H9 (cell line): ENCODE measurements around the gene CSNK2B. TPM values are rescaled to one million over a fixed set of nuclear protein-coding genes. Genes with fewer than 3 reads are reported as not detected.
A peak's percentile ranks its signal among the peaks of the same experiment; 100 is the strongest.

Experiments
- DNase-seq: peaks from one replicate; pipeline ENCODE4 v3.0.0-alpha.2; 2017
- H2AFZ ChIP-seq: one replicate; pipeline ENCODE4 v1.6.1; 2013; ENCODE audit warnings: mild to moderate bottlenecking, low read length, control low read depth, moderate library complexity
- H2AK5ac ChIP-seq: 2 replicates; pipeline ENCODE4 v1.6.1; 2013; ENCODE audit warnings: low read length, control low read depth, mixed read lengths; ENCODE audit not compliant: insufficient read length
- H2BK120ac ChIP-seq: one replicate; pipeline ENCODE4 v1.6.1; 2013; ENCODE audit warnings: low read depth, mild to moderate bottlenecking, low read length, control low read depth, inconsistent platforms; ENCODE audit not compliant: poor library complexity, severe bottlenecking
- H2BK12ac ChIP-seq: 2 replicates; pipeline ENCODE4 v1.6.1; 2013; ENCODE audit warnings: low read length, control low read depth, mixed read lengths, low read depth; ENCODE audit not compliant: insufficient read length
- H2BK15ac ChIP-seq: 2 replicates; pipeline ENCODE4 v1.6.1; 2013; ENCODE audit warnings: low read depth, low read length, control low read depth
- H2BK20ac ChIP-seq: one replicate; pipeline ENCODE4 v1.6.1; 2013; ENCODE audit warnings: low read depth, mild to moderate bottlenecking, low read length, control low read depth, inconsistent platforms; ENCODE audit not compliant: poor library complexity, severe bottlenecking
- H2BK5ac ChIP-seq: 2 replicates; pipeline ENCODE4 v1.6.1; 2013; ENCODE audit warnings: low read length, control low read depth, mixed read lengths; ENCODE audit not compliant: insufficient read length
- H3K14ac ChIP-seq: 2 replicates; pipeline ENCODE4 v1.6.1; 2013; ENCODE audit warnings: low read length, control low read depth; ENCODE audit not compliant: insufficient read depth
- H3K18ac ChIP-seq: 2 replicates; pipeline ENCODE4 v1.6.1; 2013; ENCODE audit warnings: low read depth, mild to moderate bottlenecking, mixed read lengths, low read length, control low read depth; ENCODE audit not compliant: insufficient read length
- H3K23ac ChIP-seq: 2 replicates; pipeline ENCODE4 v1.6.1; 2013; ENCODE audit warnings: low read length, control low read depth, mixed read lengths, low read depth; ENCODE audit not compliant: insufficient read length
- H3K23me2 ChIP-seq: 2 replicates; pipeline ENCODE4 v1.6.1; 2013; ENCODE audit warnings: low read depth, mild to moderate bottlenecking, mixed read lengths, low read length, control low read depth; ENCODE audit not compliant: insufficient read length, poor library complexity, severe bottlenecking
- H3K27ac ChIP-seq: 2 replicates; pipeline ENCODE4 v1.5.1; 2013; ENCODE audit warnings: low read length, control low read depth, mixed read lengths, low read depth; ENCODE audit not compliant: insufficient read length
- H3K27me3 ChIP-seq: 2 replicates; pipeline ENCODE4 v1.6.1; 2013; ENCODE audit warnings: low read length, control low read depth, inconsistent platforms; ENCODE audit not compliant: insufficient read depth
- H3K4ac ChIP-seq: 2 replicates; pipeline ENCODE4 v1.6.1; 2013; ENCODE audit warnings: low read depth, mild to moderate bottlenecking, control low read depth, inconsistent platforms, low read length, moderate library complexity
- H3K4me1 ChIP-seq: 2 replicates; pipeline ENCODE4 v1.6.1; 2013; ENCODE audit warnings: low read length, control low read depth, inconsistent platforms; ENCODE audit not compliant: insufficient read depth
- H3K4me2 ChIP-seq: 2 replicates; pipeline ENCODE4 v1.6.1; 2013; ENCODE audit warnings: low read length, control low read depth, mixed read lengths; ENCODE audit not compliant: insufficient read length, insufficient read depth
- H3K56ac ChIP-seq: 2 replicates; pipeline ENCODE4 v1.6.1; 2013; ENCODE audit warnings: low read depth, mild to moderate bottlenecking, mixed read lengths, low read length, control low read depth; ENCODE audit not compliant: insufficient read length
- H3K79me1 ChIP-seq: 2 replicates; pipeline ENCODE4 v1.6.1; 2013; ENCODE audit warnings: low read depth, mild to moderate bottlenecking, moderate library complexity, low read length, control low read depth, inconsistent platforms; ENCODE audit not compliant: insufficient read depth, poor library complexity, severe bottlenecking
- H3K79me2 ChIP-seq: 2 replicates; pipeline ENCODE4 v1.6.1; 2013; ENCODE audit warnings: low read length, control low read depth, inconsistent platforms; ENCODE audit not compliant: insufficient read depth
- H3K9ac ChIP-seq: 2 replicates; pipeline ENCODE4 v1.6.1; 2013; ENCODE audit warnings: low read length, control low read depth, mixed read lengths; ENCODE audit not compliant: insufficient read length; ENCODE audit errors: extremely low read depth
- H3K9me3 ChIP-seq: one replicate; pipeline ENCODE4 v1.6.1; 2013; ENCODE audit warnings: low read depth, low read length, inconsistent platforms; ENCODE audit not compliant: control insufficient read depth
- H3T11ph ChIP-seq: one replicate; pipeline ENCODE4 v1.6.1; 2013; ENCODE audit warnings: mild to moderate bottlenecking, low read length, control low read depth, inconsistent platforms
- H4K20me1 ChIP-seq: one replicate; pipeline ENCODE4 v1.6.1; 2013; ENCODE audit not compliant: control insufficient read depth, insufficient read length, insufficient read depth
- H4K5ac ChIP-seq: 2 replicates; pipeline ENCODE4 v1.6.1; 2013; ENCODE audit warnings: low read depth, mild to moderate bottlenecking, mixed read lengths, low read length, control low read depth; ENCODE audit not compliant: insufficient read length
- H4K8ac ChIP-seq: replicated peaks from 2 replicates; pipeline ENCODE4 v1.6.1; 2013; ENCODE audit warnings: low read length, control low read depth, mixed read lengths, low read depth; ENCODE audit not compliant: insufficient read length
- H4K91ac ChIP-seq: 2 replicates; pipeline ENCODE4 v1.6.1; 2013; ENCODE audit warnings: low read depth, mild to moderate bottlenecking, moderate library complexity, mixed read lengths, low read length, control low read depth; ENCODE audit not compliant: insufficient read length
- H3K27ac Mint-ChIP-seq, 3 experiments: 2 replicates in 2 of 3; 3 replicates in 1 of 3; pipeline ENCODE4 v1.8.0; 2020 to 2021; ENCODE audit warnings: mixed read lengths in 3 of 3, mild to moderate bottlenecking in 1 of 3, moderate library complexity in 1 of 3
- H3K27me3 Mint-ChIP-seq: 2 replicates; pipeline ENCODE4 v1.8.0; 2021; ENCODE audit warnings: low read depth, mild to moderate bottlenecking, moderate library complexity, mixed read lengths
- H3K36me3 Mint-ChIP-seq, 3 experiments: 2 replicates in 2 of 3; 3 replicates in 1 of 3; pipeline ENCODE4 v1.8.0; 2020 to 2021; ENCODE audit warnings: low read depth in 3 of 3, mixed read lengths in 3 of 3; ENCODE audit not compliant: insufficient read depth in 1 of 3
- H3K4me1 Mint-ChIP-seq, 2 experiments: 2 replicates each; pipeline ENCODE4 v1.8.0; 2020; ENCODE audit warnings: mixed read lengths in 2 of 2
- H3K4me3 Mint-ChIP-seq, 2 experiments: 2 replicates in 1 of 2; 3 replicates in 1 of 2; pipeline ENCODE4 v1.8.0; 2020 to 2021; ENCODE audit warnings: mild to moderate bottlenecking in 2 of 2, mixed read lengths in 2 of 2, moderate library complexity in 1 of 2
- H3K9me3 Mint-ChIP-seq, 2 experiments: 2 replicates in 1 of 2; 3 replicates in 1 of 2; pipeline ENCODE4 v1.8.0; 2020; ENCODE audit warnings: mild to moderate bottlenecking in 2 of 2, mixed read lengths in 2 of 2, moderate library complexity in 1 of 2
- CTCF ChIP-seq: fragments of 200-600 bp; sonication (generic); conservative IDR thresholded peaks from 3 replicates; pipeline ENCODE4 v1.8.0; 2021; ENCODE audit warnings: antibody characterized with exemption, mild to moderate bottlenecking
- WGBS: extraction: QIAGEN DNeasy Blood & Tissue Kit; methylation state at CpG from one replicate; pipeline ENCODE4 v1.1.7; 2013; ENCODE audit warnings: missing lambda C conversion rate, low lambda C conversion rate, mixed read lengths; ENCODE audit not compliant: insufficient read length; ENCODE audit errors: extremely low coverage; 5-methylcytosine and 5-hydroxymethylcytosine counted together
- total RNA-seq: library from RNA; stranded (reverse); gene quantifications from 2 replicates; pipeline ENCODE4 v1.2.1, GENCODE V29; 2021

Gene CSNK2B
- total RNA-seq, 1 experiment from 2014 or later: 187 TPM

GRCh38 chr6:31631209-31631608 is 34.7 kb upstream of the CSNK2B start:
- Histone ChIP-seq H3K18ac (no peak overlapping the region), H3K14ac (no peak overlapping the region), H3K4ac (no peak overlapping the region), H3K4me1 (no peaks in the 10 kb centered on the region), H2AK5ac (no peak overlapping the region), H4K5ac (no peak overlapping the region), H3K27ac (no peak overlapping the region), H2BK15ac (no peak overlapping the region), H3K4me2 (no peak overlapping the region), H3K9ac (no peak overlapping the region), H3K79me1 (peaks cover 3% of the 10 kb centered on the region), H2BK12ac (no peak overlapping the region), H3K56ac (no peak overlapping the region), H4K20me1 (no peaks in the 10 kb centered on the region), H3K9me3 (no peaks in the 10 kb centered on the region), H3K79me2 (no peaks in the 10 kb centered on the region), H2BK120ac (no peak overlapping the region), H2BK20ac (no peak overlapping the region), H3K27me3 (no peaks in the 10 kb centered on the region), H3T11ph (no peak overlapping the region), H2AFZ (no peak overlapping the region), H4K91ac (no peak overlapping the region), H3K23me2 (no peaks in the 10 kb centered on the region), H4K8ac (no peak overlapping the region), H2BK5ac (no peak overlapping the region), H3K23ac (no peak overlapping the region)
- Mint-ChIP-seq H3K4me3 (no peak overlapping the region), H3K27ac (peak overlapping the region in 1 of 3 experiments; percentile 56; a peak in 2 of 7 replicates), H3K4me1 (peaks cover 0 to 3% of the 10 kb centered on the region in 2 experiments; a peak in 1 of 4 replicates), H3K9me3 (no peaks in the 10 kb centered on the region), H3K27me3 (no peaks in the 10 kb centered on the region; the same call in 1 of the 2 replicates), H3K36me3 (peaks cover 82 to 100% (median 100%) of the 10 kb centered on the region in 3 experiments)
- WGBS: no CpG with 5 or more reads among the region's 16 CpGs
- DNase-seq: no peak
- no peak for TF ChIP-seq CTCF
